WTC11 (cell line): ENCODE measurements around the gene DGKH. TPM values are rescaled to one million over a fixed set of nuclear protein-coding genes. Genes with fewer than 3 reads are reported as not detected.

Experiments
- ATAC-seq: fragments of 200-7000 bp; cut with Tn5 transposase; 2 replicates; pipeline ENCODE4 v1.10.0; 2021; ENCODE audit warnings: mild to moderate bottlenecking, moderate library complexity
- CTCF ChIA-PET: fragments of 300-600 bp; sonication (Branson Sonifier 250); formaldehyde crosslinking; loops from one replicate; lab custom pipeline; 2021; ENCODE audit warnings: antibody characterized with exemption; lab: Charles Lee
- POLR2A ChIA-PET: fragments of 350-600 bp; sonication (Branson Sonifier 250); formaldehyde crosslinking; loops from one replicate; lab custom pipeline; 2021; ENCODE audit warnings: antibody characterized with exemption; lab: Charles Lee
- DNase-seq: peaks from one replicate; pipeline ENCODE4 v3.0.0; 2021; ENCODE audit warnings: low spot score
- H3K27ac Mint-ChIP-seq: 2 replicates; pipeline ENCODE4 v1.8.0; 2021; ENCODE audit warnings: mixed read lengths
- H3K27me3 Mint-ChIP-seq: 2 replicates; pipeline ENCODE4 v1.8.0; 2021; ENCODE audit warnings: low read depth, mild to moderate bottlenecking, moderate library complexity, mixed read lengths
- H3K36me3 Mint-ChIP-seq: 2 replicates; pipeline ENCODE4 v1.8.0; 2021; ENCODE audit warnings: mixed read lengths
- H3K4me1 Mint-ChIP-seq: 2 replicates; pipeline ENCODE4 v1.8.0; 2022; ENCODE audit warnings: mixed read lengths
- H3K4me3 Mint-ChIP-seq: 2 replicates; pipeline ENCODE4 v1.8.0; 2021; ENCODE audit warnings: mild to moderate bottlenecking, moderate library complexity, mixed read lengths
- H3K9me3 Mint-ChIP-seq: 2 replicates; pipeline ENCODE4 v1.8.0; 2021; ENCODE audit warnings: mixed read lengths
- CREB1 ChIP-seq: sonication (generic); formaldehyde crosslinking; IDR thresholded peaks from 2 replicates; pipeline ENCODE4 v1.8.0; 2023; ENCODE audit warnings: mild to moderate bottlenecking, missing genetic modification reagents
- ETV6 ChIP-seq: sonication (generic); formaldehyde crosslinking; IDR thresholded peaks from 2 replicates; pipeline ENCODE4 v1.8.1; 2022; ENCODE audit warnings: mild to moderate bottlenecking, missing genetic modification reagents
- FOXK1 ChIP-seq: sonication (generic); formaldehyde crosslinking; IDR thresholded peaks from 2 replicates; pipeline ENCODE4 v1.8.0; 2022; ENCODE audit warnings: mild to moderate bottlenecking, moderate library complexity, missing genetic modification reagents
- FOXP1 ChIP-seq: sonication (generic); formaldehyde crosslinking; IDR thresholded peaks from 2 replicates; pipeline ENCODE4 v1.8.0; 2022; ENCODE audit warnings: missing genetic modification reagents, mild to moderate bottlenecking, moderate library complexity, borderline replicate concordance
- GABPB1 ChIP-seq: sonication (generic); formaldehyde crosslinking; IDR thresholded peaks from 2 replicates; pipeline ENCODE4 v1.8.1; 2023; ENCODE audit warnings: mild to moderate bottlenecking, missing genetic modification reagents
- JAZF1 ChIP-seq: fragments of 250-450 bp; sonication (Bioruptor Pico); IDR thresholded peaks from 2 replicates; pipeline ENCODE4 v1.9.0; 2021; ENCODE audit warnings: moderate library complexity, mild to moderate bottlenecking, inconsistent platforms
- JUN ChIP-seq: sonication (generic); formaldehyde crosslinking; IDR thresholded peaks from 2 replicates; pipeline ENCODE4 v1.8.0; 2023; ENCODE audit warnings: mild to moderate bottlenecking, missing genetic modification reagents
- MYBL2 ChIP-seq: sonication (generic); formaldehyde crosslinking; IDR thresholded peaks from 2 replicates; pipeline ENCODE4 v1.8.1; 2023; ENCODE audit warnings: mild to moderate bottlenecking, moderate library complexity, missing genetic modification reagents
- NFE2L1 ChIP-seq: sonication (generic); formaldehyde crosslinking; IDR thresholded peaks from 2 replicates; pipeline ENCODE4 v1.8.1; 2023; ENCODE audit warnings: missing genetic modification reagents
- NR2C2 ChIP-seq: sonication (generic); formaldehyde crosslinking; IDR thresholded peaks from 2 replicates; pipeline ENCODE4 v1.8.0; 2022; ENCODE audit warnings: mild to moderate bottlenecking, missing genetic modification reagents
- OVOL2 ChIP-seq: fragments of 250-450 bp; sonication (Bioruptor Pico); IDR thresholded peaks from 2 replicates; pipeline ENCODE4 v1.9.0; 2021; ENCODE audit warnings: mild to moderate bottlenecking, borderline replicate concordance
- PRRX2 ChIP-seq: fragments of 250-450 bp; sonication (Bioruptor Pico); IDR thresholded peaks from 2 replicates; pipeline ENCODE4 v1.8.0; 2021; ENCODE audit warnings: mild to moderate bottlenecking
- SMAD3 ChIP-seq: sonication (generic); formaldehyde crosslinking; IDR thresholded peaks from 2 replicates; pipeline ENCODE4 v1.8.0; 2022; ENCODE audit warnings: missing genetic modification reagents, mild to moderate bottlenecking, borderline replicate concordance
- TEAD1 ChIP-seq: sonication (generic); formaldehyde crosslinking; IDR thresholded peaks from 2 replicates; pipeline ENCODE4 v1.8.0; 2022; ENCODE audit warnings: mild to moderate bottlenecking, missing genetic modification reagents
- TEAD4 ChIP-seq: sonication (generic); formaldehyde crosslinking; IDR thresholded peaks from 2 replicates; pipeline ENCODE4 v1.8.0; 2022; ENCODE audit warnings: mild to moderate bottlenecking, missing genetic modification reagents
- ZNF121 ChIP-seq: sonication (generic); formaldehyde crosslinking; IDR thresholded peaks from 2 replicates; pipeline ENCODE4 v1.8.0; 2023; ENCODE audit warnings: missing genetic modification reagents
- ZNF219 ChIP-seq: sonication (generic); formaldehyde crosslinking; IDR thresholded peaks from 2 replicates; pipeline ENCODE4 v1.8.0; 2023; ENCODE audit warnings: missing genetic modification reagents, mild to moderate bottlenecking, borderline replicate concordance
- ZNF232 ChIP-seq: sonication (generic); formaldehyde crosslinking; IDR thresholded peaks from 2 replicates; pipeline ENCODE4 v1.8.0; 2022; ENCODE audit warnings: mild to moderate bottlenecking, missing genetic modification reagents
- total RNA-seq: library from RNA; stranded (reverse); gene quantifications from 3 replicates; pipeline ENCODE4 v1.2.3, GENCODE V29; 2021
- TF ChIP-seq, protein P1 (sequence below): sonication (generic); formaldehyde crosslinking; IDR thresholded peaks from 2 replicates; pipeline ENCODE4 v1.8.0; 2022; ENCODE audit warnings: mild to moderate bottlenecking, missing genetic modification reagents
- TF ChIP-seq, protein P2 (sequence below): sonication (generic); formaldehyde crosslinking; IDR thresholded peaks from 2 replicates; pipeline ENCODE4 v1.8.0; 2023; ENCODE audit warnings: mild to moderate bottlenecking, missing genetic modification reagents
- TF ChIP-seq, protein P3 (sequence below): sonication (generic); formaldehyde crosslinking; IDR thresholded peaks from 2 replicates; pipeline ENCODE4 v1.8.0; 2023; ENCODE audit warnings: missing genetic modification reagents
- TF ChIP-seq, protein P4 (sequence below): sonication (generic); formaldehyde crosslinking; conservative IDR thresholded peaks from 2 replicates; pipeline ENCODE4 v1.8.1; 2022; ENCODE audit warnings: mild to moderate bottlenecking, missing genetic modification reagents
- TF ChIP-seq, protein P5 (sequence below): fragments of 250-450 bp; sonication (Bioruptor Pico); IDR thresholded peaks from 2 replicates; pipeline ENCODE4 v1.9.0; 2021; ENCODE audit warnings: moderate library complexity, mild to moderate bottlenecking, inconsistent platforms, borderline replicate concordance
- TF ChIP-seq, protein P6 (sequence below): sonication (generic); formaldehyde crosslinking; IDR thresholded peaks from 2 replicates; pipeline ENCODE4 v1.8.1; 2023; ENCODE audit warnings: mild to moderate bottlenecking, missing genetic modification reagents

Gene DGKH
- total RNA-seq, 1 experiment from 2014 or later: 7.6 TPM

DNA sequence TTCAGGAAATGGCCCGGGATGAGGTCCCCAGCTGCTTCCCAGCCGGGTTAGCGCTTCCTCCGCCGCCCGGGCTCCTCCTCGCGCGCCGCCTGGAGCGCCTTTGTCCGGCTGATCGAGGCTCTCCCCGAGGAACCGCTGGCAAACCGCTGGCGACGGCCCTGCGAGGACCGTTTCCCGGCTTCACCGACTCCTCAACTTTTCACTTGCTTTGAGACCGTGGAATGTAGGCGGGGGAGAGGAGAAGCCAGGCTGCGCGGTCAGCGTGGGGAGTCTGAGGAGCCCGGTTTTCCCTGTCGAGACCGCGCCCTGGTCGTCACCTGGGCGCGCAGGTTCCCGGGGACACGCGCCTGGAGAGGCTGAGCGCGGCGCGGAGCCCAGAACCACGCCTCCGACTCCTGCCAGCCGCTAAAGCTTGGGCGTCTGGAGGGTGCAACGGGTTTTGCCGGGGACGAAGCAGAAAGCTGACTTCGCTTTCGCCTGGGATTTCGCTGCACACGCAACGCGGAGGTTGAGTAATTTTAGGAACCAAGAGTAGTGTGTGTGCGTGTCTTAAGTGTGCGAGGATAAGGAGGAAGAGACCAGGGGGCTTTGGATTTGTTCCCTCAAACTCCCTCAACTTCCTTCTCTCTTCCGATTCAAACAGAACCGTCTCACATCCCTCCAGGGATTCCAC is 7.3 kb upstream of the DGKH start (continued):
- TF ChIP-seq, protein P1, sequence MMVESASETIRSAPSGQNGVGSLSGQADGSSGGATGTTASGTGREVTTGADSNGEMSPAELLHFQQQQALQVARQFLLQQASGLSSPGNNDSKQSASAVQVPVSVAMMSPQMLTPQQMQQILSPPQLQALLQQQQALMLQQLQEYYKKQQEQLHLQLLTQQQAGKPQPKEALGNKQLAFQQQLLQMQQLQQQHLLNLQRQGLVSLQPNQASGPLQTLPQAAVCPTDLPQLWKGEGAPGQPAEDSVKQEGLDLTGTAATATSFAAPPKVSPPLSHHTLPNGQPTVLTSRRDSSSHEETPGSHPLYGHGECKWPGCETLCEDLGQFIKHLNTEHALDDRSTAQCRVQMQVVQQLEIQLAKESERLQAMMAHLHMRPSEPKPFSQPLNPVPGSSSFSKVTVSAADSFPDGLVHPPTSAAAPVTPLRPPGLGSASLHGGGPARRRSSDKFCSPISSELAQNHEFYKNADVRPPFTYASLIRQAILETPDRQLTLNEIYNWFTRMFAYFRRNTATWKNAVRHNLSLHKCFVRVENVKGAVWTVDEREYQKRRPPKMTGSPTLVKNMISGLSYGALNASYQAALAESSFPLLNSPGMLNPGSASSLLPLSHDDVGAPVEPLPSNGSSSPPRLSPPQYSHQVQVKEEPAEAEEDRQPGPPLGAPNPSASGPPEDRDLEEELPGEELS (CRISPR knock-in tag): no peak
- peak; percentile 16 for TF ChIP-seq FOXP1
- 0 out of 2 replicates have a peak, but pooled peaks have one; percentile 39 for TF ChIP-seq ZNF219
- TF ChIP-seq, protein P2, sequence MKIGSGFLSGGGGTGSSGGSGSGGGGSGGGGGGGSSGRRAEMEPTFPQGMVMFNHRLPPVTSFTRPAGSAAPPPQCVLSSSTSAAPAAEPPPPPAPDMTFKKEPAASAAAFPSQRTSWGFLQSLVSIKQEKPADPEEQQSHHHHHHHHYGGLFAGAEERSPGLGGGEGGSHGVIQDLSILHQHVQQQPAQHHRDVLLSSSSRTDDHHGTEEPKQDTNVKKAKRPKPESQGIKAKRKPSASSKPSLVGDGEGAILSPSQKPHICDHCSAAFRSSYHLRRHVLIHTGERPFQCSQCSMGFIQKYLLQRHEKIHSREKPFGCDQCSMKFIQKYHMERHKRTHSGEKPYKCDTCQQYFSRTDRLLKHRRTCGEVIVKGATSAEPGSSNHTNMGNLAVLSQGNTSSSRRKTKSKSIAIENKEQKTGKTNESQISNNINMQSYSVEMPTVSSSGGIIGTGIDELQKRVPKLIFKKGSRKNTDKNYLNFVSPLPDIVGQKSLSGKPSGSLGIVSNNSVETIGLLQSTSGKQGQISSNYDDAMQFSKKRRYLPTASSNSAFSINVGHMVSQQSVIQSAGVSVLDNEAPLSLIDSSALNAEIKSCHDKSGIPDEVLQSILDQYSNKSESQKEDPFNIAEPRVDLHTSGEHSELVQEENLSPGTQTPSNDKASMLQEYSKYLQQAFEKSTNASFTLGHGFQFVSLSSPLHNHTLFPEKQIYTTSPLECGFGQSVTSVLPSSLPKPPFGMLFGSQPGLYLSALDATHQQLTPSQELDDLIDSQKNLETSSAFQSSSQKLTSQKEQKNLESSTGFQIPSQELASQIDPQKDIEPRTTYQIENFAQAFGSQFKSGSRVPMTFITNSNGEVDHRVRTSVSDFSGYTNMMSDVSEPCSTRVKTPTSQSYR (CRISPR knock-in tag): no peak
- 0 out of 2 replicates have a peak, but pooled peaks have one; percentile 49 for TF ChIP-seq TEAD4 (CRISPR knock-in tag)
- no peak for TF ChIP-seq FOXK1
- peak; percentile 43; the same call in 1 of the 2 replicates for TF ChIP-seq NFE2L1 (CRISPR knock-in tag)
- peak; percentile 78 for TF ChIP-seq TEAD1 (CRISPR knock-in tag)
- TF ChIP-seq SMAD3 (CRISPR knock-in tag): no peak
- TF ChIP-seq JUN (CRISPR knock-in tag): 0 out of 2 replicates have a peak, but pooled peaks have one; percentile 42
- no peak for TF ChIP-seq CREB1 (CRISPR knock-in tag)
- TF ChIP-seq GABPB1 (CRISPR knock-in tag): no peak
- TF ChIP-seq OVOL2: no peak
- TF ChIP-seq, protein P3, sequence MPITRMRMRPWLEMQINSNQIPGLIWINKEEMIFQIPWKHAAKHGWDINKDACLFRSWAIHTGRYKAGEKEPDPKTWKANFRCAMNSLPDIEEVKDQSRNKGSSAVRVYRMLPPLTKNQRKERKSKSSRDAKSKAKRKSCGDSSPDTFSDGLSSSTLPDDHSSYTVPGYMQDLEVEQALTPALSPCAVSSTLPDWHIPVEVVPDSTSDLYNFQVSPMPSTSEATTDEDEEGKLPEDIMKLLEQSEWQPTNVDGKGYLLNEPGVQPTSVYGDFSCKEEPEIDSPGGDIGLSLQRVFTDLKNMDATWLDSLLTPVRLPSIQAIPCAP (CRISPR knock-in tag): 0 out of 2 replicates have a peak, but pooled peaks have one; percentile 61

DNA sequence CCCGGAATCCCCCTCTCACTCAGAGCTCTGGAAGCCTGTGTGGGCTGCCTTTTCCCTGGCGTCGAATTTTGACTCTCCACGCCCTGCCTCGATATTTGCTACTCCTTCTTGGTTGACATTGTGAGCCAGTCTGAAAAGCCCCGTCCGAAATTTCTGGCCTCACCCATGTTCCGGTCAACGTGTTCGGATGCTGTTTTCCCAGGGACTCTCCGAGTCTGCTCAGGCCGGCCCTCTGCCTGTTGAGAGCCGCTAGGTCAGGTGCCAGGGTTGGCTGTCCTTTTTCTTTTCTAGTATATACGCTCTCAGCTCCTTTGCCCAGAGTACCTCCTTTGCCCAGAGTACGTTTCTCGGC is 6.8 kb upstream of the DGKH start:
- ChIA-PET POLR2A (interaction anchor here (0.6 kb wide), 1 partner anchor 140 kb away, joined by 5 read pairs; no protein-coding TSS in a partner anchor), CTCF (interaction anchor here (0.6 to 2.1 kb wide), 8 partner anchors 15 to 373 kb away, joined by 3 to 13 read pairs (median 4); partner anchors contain the start of gene VWA8)
- DNase-seq (peak; percentile 60), ATAC-seq (peak; percentile 66)
- Mint-ChIP-seq H3K27ac (peak overlapping the region; percentile 75), H3K27me3 (peaks cover 76% of the 10 kb centered on the region), H3K9me3 (no peaks in the 10 kb centered on the region), H3K36me3 (no peaks in the 10 kb centered on the region), H3K4me3 (peak overlapping the region; percentile 91), H3K4me1 (peaks cover 24% of the 10 kb centered on the region)
- TF ChIP-seq JUN (CRISPR knock-in tag) (no peak), MYBL2 (CRISPR knock-in tag) (0 out of 2 replicates have a peak, but pooled peaks have one; percentile 39), JAZF1 (CRISPR knock-in tag) (no peak), ZNF232 (CRISPR knock-in tag) (no peak), ZNF121 (CRISPR knock-in tag) (no peak), TEAD1 (CRISPR knock-in tag) (no peak), NR2C2 (CRISPR knock-in tag) (no peak), PRRX2 (CRISPR knock-in tag) (no peak), ETV6 (no peak)
- TF ChIP-seq, protein P4, sequence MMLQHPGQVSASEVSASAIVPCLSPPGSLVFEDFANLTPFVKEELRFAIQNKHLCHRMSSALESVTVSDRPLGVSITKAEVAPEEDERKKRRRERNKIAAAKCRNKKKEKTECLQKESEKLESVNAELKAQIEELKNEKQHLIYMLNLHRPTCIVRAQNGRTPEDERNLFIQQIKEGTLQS: no peak
- TF ChIP-seq, protein P5, sequence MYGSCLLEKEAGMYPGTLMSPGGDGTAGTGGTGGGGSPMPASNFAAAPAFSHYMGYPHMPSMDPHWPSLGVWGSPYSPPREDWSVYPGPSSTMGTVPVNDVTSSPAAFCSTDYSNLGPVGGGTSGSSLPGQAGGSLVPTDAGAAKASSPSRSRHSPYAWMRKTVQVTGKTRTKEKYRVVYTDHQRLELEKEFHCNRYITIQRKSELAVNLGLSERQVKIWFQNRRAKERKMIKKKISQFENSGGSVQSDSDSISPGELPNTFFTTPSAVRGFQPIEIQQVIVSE: no peak
- TF ChIP-seq, protein P6, sequence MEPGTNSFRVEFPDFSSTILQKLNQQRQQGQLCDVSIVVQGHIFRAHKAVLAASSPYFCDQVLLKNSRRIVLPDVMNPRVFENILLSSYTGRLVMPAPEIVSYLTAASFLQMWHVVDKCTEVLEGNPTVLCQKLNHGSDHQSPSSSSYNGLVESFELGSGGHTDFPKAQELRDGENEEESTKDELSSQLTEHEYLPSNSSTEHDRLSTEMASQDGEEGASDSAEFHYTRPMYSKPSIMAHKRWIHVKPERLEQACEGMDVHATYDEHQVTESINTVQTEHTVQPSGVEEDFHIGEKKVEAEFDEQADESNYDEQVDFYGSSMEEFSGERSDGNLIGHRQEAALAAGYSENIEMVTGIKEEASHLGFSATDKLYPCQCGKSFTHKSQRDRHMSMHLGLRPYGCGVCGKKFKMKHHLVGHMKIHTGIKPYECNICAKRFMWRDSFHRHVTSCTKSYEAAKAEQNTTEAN (CRISPR knock-in tag): 0 out of 2 replicates have a peak, but pooled peaks have one; percentile 4
- TF ChIP-seq, protein P2 (CRISPR knock-in tag): no peak
